Raji (cell line): ENCODE data around the gene SETMAR.

Experiments used
- POLR2A ChIP-seq: IDR thresholded peaks from 2 replicates; pipeline ENCODE4 v1.6.1; 2011; ENCODE audit warnings: low read depth, low read length, control low read depth; ENCODE audit not compliant: insufficient read depth

SETMAR gene

GRCh38 chr3:4306860-4307259 is 3.7 kb downstream of the SETMAR start:
- no peak for TF ChIP-seq POLR2A

- no peak for TF ChIP-seq POLR2A
Observed at GRCh38 chr3:4309491-4310128, 6.4 kb downstream of the SETMAR start.

GRCh38 chr3:4310971-4311370 is 7.8 kb downstream of the SETMAR start:
- TF ChIP-seq POLR2A = no peak

- TF ChIP-seq POLR2A = no peak
Observed at GRCh38 chr3:4311496-4311895, 8.3 kb downstream of the SETMAR start.

- TF ChIP-seq POLR2A = no peak
Observed at GRCh38 chr3:4313606-4314293, 10.6 kb downstream of the SETMAR start.

- no peak for TF ChIP-seq POLR2A
Observed at GRCh38 chr3:4314688-4315087, 11.5 kb downstream of the SETMAR start.

- no peak for TF ChIP-seq POLR2A
Observed at GRCh38 chr3:4320096-4320911, 17.1 kb downstream of the SETMAR start.

- no peak for TF ChIP-seq POLR2A
Observed at GRCh38 chr3:4321732-4322131, 18.6 kb downstream of the SETMAR start.

- TF ChIP-seq POLR2A = no peak
Observed at GRCh38 chr3:4322635-4323034, 19.5 kb downstream of the SETMAR start.

- TF ChIP-seq POLR2A = no peak
Observed at GRCh38 chr3:4323246-4324027, 20.3 kb downstream of the SETMAR start.

- TF ChIP-seq POLR2A = no peak
Observed at GRCh38 chr3:4326868-4327267, 23.7 kb downstream of the SETMAR start.

GRCh38 chr3:4332111-4332510 is 28.9 kb downstream of the SETMAR start:
- TF ChIP-seq POLR2A = no peak

GRCh38 chr3:4332574-4332973 is 29.4 kb downstream of the SETMAR start:
- no peak for TF ChIP-seq POLR2A

- TF ChIP-seq POLR2A = no peak
Observed at GRCh38 chr3:4332991-4333390, 29.8 kb downstream of the SETMAR start.

GRCh38 chr3:4334548-4334947 is 31.4 kb downstream of the SETMAR start:
- TF ChIP-seq POLR2A = no peak
